Thoracic aorta (tissue), 2 donors: Measurements from ENCODE around the gene ZNF827. TPM values are rescaled to one million over a fixed set of nuclear protein-coding genes. Genes with fewer than 3 reads are reported as not detected.

Source experiments
- ATAC-seq: fragments of 150-250 bp; one replicate; pipeline ENCODE4 v1.8.0; 2017; ENCODE audit warnings: low read depth; ENCODE audit not compliant: insufficient number of reproducible peaks, low FRiP score
- DNase-seq: peaks from one replicate; pipeline ENCODE4 v3.0.0-alpha.2; 2020; ENCODE audit warnings: low spot score
- H3K27ac ChIP-seq, 2 donors: fragments of 200-600 bp; sonication (generic); 1 replicate in 1 of 2; 2 replicates in 1 of 2; pipeline ENCODE4 v1.5.1; 2016; ENCODE audit warnings: mild to moderate bottlenecking in 2 of 2, moderate library complexity in 2 of 2
- H3K27me3 ChIP-seq: fragments of 200-600 bp; sonication (generic); replicated peaks from 2 replicates; pipeline ENCODE4 v1.6.0; 2016; ENCODE audit warnings: mild to moderate bottlenecking; ENCODE audit not compliant: insufficient read depth
- H3K36me3 ChIP-seq: fragments of 200-600 bp; sonication (generic); one replicate; pipeline ENCODE4 v1.5.1; 2016
- H3K4me1 ChIP-seq, 2 donors: fragments of 200-600 bp; sonication (generic); 1 replicate in 1 of 2; 2 replicates in 1 of 2; pipeline versions ENCODE4 v1.5.1 to v1.6.0; 2016; ENCODE audit warnings: low read depth in 2 of 2, mild to moderate bottlenecking in 1 of 2; ENCODE audit not compliant: control insufficient read depth in 1 of 2
- H3K4me3 ChIP-seq: fragments of 200-600 bp; sonication (generic); 2 replicates; pipeline ENCODE4 v1.5.1; 2016; ENCODE audit warnings: mild to moderate bottlenecking
- H3K9me3 ChIP-seq: fragments of 200-600 bp; sonication (generic); 2 replicates; pipeline ENCODE4 v1.5.1; 2016
- total RNA-seq, 2 donors: library from RNA; depleted of rRNA; stranded (reverse); fragments of >200 nt; gene quantifications; one replicate each; pipeline versions ENCODE4 v1.1.0 to v1.2.3, GENCODE V29; 2016
- TF ChIP-seq, protein P1 (sequence below): fragments of 200-600 bp; sonication (generic); IDR thresholded peaks from one replicate; pipeline ENCODE4 v1.5.1; 2019; ENCODE audit warnings: antibody characterized with exemption

The ZNF827 gene
- total RNA-seq, 2 donors from 2014 or later, result 20.2 to 41.4 TPM

DNA sequence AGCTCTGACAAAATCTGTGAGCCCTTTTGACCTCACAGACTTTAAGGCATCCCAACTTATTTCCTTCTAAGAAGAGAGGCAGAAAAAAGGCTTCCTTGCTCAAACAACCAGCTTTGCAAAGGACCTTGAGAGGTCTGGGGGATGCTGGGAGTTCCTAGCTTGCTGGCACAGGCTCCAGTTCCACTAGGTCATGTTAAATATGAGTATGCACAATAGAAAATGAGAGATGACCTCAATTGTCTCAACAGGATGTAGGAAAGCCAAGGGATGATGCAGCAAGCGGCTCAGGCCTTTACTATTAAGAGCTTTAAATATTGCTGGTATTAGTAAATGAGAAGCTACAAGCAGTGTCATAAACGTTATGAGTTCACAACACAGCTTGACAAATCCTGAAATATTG lies 13.3 kb upstream of the ZNF827 start:
- H3K4me3 ChIP-seq, result no peak overlapping the region
- no peaks in the 10 kb centered on the region for H3K4me1 ChIP-seq
- H3K36me3 ChIP-seq, result no peaks in the 10 kb centered on the region
- no peak for ATAC-seq
- no peaks in the 10 kb centered on the region for H3K9me3 ChIP-seq
- TF ChIP-seq, protein P1, sequence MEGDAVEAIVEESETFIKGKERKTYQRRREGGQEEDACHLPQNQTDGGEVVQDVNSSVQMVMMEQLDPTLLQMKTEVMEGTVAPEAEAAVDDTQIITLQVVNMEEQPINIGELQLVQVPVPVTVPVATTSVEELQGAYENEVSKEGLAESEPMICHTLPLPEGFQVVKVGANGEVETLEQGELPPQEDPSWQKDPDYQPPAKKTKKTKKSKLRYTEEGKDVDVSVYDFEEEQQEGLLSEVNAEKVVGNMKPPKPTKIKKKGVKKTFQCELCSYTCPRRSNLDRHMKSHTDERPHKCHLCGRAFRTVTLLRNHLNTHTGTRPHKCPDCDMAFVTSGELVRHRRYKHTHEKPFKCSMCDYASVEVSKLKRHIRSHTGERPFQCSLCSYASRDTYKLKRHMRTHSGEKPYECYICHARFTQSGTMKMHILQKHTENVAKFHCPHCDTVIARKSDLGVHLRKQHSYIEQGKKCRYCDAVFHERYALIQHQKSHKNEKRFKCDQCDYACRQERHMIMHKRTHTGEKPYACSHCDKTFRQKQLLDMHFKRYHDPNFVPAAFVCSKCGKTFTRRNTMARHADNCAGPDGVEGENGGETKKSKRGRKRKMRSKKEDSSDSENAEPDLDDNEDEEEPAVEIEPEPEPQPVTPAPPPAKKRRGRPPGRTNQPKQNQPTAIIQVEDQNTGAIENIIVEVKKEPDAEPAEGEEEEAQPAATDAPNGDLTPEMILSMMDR, result no peak
- H3K27me3 ChIP-seq, result no peaks in the 10 kb centered on the region
- no peak overlapping the region for H3K27ac ChIP-seq
- no peak for DNase-seq

DNA sequence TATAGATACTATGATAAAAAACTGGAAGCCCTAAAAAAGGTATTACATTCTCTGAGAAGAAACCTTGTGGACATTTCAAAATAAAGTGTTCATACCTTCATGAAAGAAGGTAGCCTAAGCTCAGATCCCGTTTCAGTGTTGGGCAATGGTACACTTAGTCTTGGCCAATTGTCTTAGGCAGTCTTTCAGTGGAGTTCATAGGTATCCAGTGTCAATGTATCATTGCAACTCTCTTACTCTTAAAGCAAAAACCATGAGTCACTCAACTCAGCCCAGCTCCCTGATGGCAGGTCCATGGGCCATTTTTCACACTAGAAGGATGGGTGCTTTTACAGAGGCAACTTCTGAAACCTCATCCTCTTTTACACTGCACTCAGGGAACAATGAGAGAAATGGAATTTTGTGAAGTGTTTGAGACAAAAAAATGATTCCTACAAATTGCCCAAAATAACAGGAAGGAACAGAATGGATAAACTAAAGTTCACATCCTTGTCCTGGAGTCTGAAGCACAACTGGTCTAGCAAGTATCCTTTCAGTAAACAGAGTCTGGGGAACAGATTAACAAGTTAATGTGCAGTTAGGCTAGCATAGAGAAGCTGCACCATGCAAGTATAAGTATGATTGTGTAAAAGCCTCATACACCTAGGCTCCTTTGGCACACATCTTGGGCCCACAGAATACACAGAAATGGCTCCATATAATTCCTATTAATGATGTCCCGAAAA lies 7.0 kb upstream of the ZNF827 start:
- DNase-seq (no peak), ATAC-seq (no peak)
- Histone ChIP-seq H3K4me1 (no peaks in the 10 kb centered on the region), H3K27ac (no peak overlapping the region), H3K9me3 (no peaks in the 10 kb centered on the region), H3K36me3 (no peaks in the 10 kb centered on the region), H3K27me3 (no peaks in the 10 kb centered on the region), H3K4me3 (no peak overlapping the region)
- TF ChIP-seq, protein P1, result no peak

DNA sequence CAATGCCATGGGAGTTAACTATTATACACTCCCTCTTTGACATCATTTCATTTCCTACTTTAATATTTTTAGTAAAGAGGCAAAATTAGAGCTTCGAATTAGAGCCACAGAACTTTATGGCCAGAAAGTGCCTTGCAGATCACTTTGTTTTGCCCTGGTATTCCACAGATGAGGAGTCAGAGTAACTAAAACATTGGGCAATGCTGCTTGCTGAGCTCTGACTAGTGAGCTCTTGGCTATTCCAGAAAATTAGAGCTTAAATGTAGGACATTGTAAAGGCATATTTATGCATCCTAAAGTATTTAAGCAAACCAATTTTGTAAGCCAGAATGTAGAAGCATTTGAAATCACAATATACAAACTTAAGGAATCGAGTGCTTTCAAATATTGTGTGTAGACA lies 6.3 kb upstream of the ZNF827 start:
- H3K4me1 ChIP-seq, result peaks cover 0 to 4% of the 10 kb centered on the region in 2 donors
- no peak for ATAC-seq
- no peak for DNase-seq
- H3K27me3 ChIP-seq, result no peaks in the 10 kb centered on the region
- H3K36me3 ChIP-seq, result no peaks in the 10 kb centered on the region
- H3K9me3 ChIP-seq, result no peaks in the 10 kb centered on the region
- H3K4me3 ChIP-seq, result no peak overlapping the region
- TF ChIP-seq, protein P1, result no peak
- no peak overlapping the region for H3K27ac ChIP-seq

DNA sequence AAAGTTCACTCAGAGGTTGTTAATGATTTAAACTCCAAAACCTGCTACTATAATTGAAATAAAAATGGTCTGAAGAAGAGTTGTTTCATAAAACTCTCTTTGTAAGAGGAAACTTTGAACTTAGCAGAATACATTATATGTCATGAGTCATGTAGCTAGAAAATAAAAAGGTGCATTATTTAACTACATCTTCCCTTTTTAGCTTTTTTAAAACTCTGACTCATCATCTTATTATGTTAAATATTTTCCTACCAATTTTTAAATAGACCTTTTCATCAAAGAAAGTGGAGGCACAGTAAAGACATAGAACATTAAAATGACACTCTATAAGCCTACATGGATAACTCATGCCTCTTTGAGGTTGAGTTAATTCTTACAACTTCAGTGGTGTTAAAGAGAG lies 1.2 kb upstream of the ZNF827 start:
- Histone ChIP-seq H3K9me3 (no peaks in the 10 kb centered on the region), H3K4me3 (no peak overlapping the region), H3K27ac (peak overlapping the region in 1 of 2 donors; percentile 97), H3K4me1 (peaks cover 7 to 18% of the 10 kb centered on the region in 2 donors), H3K27me3 (no peaks in the 10 kb centered on the region), H3K36me3 (no peaks in the 10 kb centered on the region)
- TF ChIP-seq, protein P1, result no peak
- no peak for ATAC-seq
- no peak for DNase-seq

DNA sequence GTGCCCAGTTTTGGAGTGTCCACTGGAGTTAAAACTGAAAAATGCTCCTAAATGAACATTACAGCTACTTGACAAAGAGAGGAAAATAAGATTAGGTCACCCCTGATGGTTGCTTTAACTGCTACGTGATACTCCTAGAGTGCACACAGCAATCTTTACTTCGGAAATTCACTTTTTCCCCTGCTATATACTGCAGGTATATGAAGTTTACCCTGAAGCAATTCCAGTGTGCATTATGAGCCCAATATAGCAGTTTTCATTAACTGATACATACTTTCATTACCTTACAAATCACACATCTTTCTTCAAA lies 773 bp upstream of the ZNF827 start:
- no peaks in the 10 kb centered on the region for H3K9me3 ChIP-seq
- H3K4me1 ChIP-seq, result peaks cover 7 to 23% of the 10 kb centered on the region in 2 donors
- no peaks in the 10 kb centered on the region for H3K27me3 ChIP-seq
- H3K4me3 ChIP-seq, result peak overlapping the region; percentile 96
- DNase-seq (no peak), ATAC-seq (no peak)
- TF ChIP-seq, protein P1, result no peak
- H3K36me3 ChIP-seq, result no peaks in the 10 kb centered on the region
- H3K27ac ChIP-seq, result peak overlapping the region in 1 of 2 donors; percentile 97
